Epithelial cell of prostate (primary cell): Measurements from ENCODE around the gene RAB8B.

Source experiments
- DNase-seq: peaks from one replicate; pipeline ENCODE4 v3.0.0-alpha.2; 2011; ENCODE audit warnings: low read depth, low spot score
- H3K27ac ChIP-seq: fragments of 450-650 bp; 2 replicates; pipeline ENCODE4 v1.5.1; 2017; ENCODE audit warnings: mild to moderate bottlenecking

RAB8B gene

DNA sequence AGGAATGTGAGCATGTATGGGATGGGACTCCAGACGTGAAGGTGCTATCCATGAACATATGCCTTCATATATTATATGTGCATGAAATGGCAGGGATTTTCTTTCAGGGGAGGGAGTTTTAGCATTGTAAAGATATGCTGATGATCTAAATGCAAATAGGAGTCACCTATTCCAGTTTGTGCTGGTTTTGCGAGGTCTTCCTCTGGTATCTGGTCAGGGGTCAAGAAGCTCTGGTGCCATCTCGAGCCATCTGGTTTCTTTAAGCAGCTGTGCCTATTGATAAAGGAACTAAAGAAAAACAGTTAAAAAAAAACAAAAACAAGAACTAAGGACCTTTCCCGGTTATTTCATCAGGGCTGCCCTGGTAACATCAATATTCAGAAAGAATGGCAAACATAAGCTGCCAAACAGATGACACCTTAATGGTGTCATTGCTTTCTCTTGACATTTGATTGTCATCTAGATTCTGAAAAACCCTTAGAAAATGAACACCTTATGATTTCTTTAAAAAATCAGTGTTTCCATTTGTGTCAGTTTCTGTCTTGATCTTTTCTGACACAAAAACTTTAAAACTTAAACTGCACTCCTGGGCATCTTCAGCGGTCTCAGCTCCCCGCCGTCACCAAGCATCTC is 110.7 kb downstream of the RAB8B start:
- no peak for DNase-seq
- no peak overlapping the region for H3K27ac ChIP-seq

DNA sequence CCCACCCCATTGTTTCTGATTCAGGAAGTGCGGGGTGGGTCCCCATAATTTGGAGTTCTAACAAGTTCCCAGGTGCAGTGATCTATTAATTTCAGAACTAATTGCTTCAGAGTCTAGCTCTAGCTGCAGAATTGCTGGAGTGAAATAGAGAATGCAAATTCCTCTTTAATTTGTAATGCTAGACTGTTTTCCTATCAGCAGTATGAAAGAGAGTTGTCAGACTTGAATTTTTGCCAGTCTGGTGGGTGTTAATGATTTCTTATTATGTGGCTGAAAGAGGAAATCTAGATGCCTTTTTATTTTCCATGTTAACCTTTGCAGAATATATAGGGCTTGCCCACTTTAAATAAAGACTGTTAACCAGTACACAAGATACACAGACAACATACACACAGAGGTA is 111.7 kb downstream of the RAB8B start:
- no peak for DNase-seq
- no peak overlapping the region for H3K27ac ChIP-seq

DNA sequence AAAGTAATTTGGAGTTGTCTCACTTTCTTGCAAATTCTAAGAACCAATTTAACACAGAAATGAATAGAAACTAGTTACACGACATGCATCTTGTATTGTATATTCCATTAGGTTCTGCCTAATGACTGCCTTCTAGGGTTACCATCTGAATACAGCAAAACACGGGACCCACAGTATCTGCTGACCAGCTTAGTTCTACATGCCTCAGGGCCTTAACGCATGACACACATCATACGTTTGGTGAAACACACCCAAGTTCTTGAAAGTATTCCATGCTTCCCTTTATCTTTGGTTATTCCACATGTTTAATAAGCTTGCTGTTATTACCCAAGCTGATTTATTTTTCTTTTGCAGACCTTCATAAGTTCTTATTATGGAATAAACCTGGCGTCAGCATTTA is 115.9 kb downstream of the RAB8B start:
- no peak overlapping the region for H3K27ac ChIP-seq

DNA sequence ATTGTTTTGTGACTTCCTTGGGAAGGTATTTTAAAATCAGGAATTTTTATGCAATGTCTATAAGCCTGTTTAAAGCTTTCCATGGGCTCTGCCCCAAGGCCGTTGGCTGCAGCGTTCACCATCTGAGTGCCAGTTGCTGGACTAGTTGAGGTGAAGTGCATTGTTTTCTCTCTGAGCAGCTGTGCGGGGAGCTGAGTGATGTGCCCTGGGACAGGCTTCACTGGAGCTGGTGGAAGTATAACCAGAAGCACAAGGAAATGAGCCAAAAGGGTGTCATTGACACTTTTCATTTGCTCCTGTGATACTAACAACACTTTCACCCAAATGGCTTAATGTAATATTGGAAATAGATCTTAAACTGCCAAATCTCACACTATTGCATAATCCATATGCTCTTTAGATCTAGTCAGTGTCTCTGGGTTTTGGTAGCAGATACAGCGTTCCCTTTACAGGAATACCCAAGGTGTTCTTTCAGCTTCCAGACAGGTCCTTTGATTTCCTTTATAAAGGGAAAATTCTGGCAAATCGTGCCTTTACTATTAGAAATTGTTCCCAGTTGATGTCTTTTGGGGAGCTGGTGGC is 117.2 kb downstream of the RAB8B start:
- no peak overlapping the region for H3K27ac ChIP-seq
- DNase-seq = no peak

More for the DNA sequence above, 115.9 kb downstream of the RAB8B start:
- DNase-seq = no peak

DNA sequence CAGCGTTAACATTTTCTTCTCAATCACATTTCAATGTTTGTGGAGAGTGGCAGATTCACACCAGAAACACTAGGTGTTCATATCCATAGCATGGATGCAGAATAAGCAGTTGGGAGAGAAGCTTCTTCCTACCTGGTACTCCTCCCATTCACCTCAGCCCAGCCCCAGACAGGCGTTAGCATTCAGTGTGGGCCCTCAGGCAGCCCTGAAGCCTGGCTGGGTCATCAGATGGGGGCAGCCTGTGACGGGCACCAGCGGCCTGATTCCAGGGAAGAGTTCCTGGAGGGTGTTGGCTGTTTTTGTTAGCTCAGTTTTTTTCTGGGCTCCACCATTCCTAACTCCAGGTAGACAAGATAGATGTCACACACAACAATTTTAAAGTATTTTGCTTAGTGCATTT is 119.1 kb downstream of the RAB8B start:
- no peak for DNase-seq
- H3K27ac ChIP-seq = no peak overlapping the region

DNA sequence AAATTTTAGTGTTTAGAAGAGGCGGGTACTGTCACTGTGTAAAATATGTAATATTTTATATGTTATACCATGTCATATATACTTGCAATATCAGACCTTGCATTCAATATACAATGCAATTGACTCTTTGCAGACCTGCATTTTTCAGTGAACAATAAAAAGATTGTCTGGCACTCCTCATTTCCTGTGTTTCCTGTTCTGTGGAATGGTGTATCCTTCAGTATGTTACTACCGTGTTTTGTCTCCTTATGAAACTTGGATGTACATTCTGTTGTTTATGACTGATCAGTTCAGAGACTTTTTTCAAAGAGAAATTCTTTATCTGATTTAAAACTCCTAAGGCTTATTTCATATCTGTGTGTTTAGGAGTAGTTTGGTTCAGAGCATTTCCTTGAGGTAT is 119.5 kb downstream of the RAB8B start:
- DNase-seq = no peak
- peak overlapping the region; percentile 14 for H3K27ac ChIP-seq

DNA sequence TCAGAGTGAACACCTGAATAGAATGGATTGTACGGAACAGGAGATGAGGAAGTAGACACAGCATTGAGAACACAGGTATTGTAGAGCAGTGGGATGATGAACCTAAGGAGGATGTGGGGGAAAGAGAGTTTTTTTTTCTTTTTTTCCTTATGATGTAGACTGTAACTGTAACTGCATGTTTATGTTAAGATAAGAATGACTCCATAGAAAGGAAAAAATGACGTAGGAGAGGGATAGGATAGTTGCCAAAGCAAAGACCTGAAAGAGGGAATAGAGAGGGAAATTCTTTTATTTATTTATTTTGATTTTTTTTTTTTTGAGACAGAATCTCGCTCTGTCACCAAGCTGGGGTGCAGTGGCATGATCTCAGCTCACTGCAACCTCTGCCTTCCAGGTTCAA is 121.2 kb downstream of the RAB8B start:
- H3K27ac ChIP-seq = no peak overlapping the region
- no peak for DNase-seq

DNA sequence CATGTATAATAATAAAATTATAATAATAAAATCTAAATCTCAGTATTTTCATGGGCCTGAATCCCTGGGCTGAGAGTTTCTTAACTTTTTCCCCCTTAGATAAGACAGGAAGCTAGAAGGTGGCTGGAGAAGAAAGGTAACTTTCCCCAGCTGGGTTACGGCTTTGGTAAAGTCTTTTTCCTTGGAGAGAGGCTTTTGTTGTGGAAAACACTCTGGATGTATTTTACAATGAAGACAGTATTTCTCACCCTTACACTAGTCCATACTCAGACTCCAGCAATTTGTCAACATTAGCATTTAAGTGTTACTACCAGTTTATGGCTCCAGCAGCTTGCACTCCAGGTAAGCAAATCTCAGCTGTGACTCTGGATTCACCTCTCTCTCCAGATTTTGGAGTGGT is 122.9 kb downstream of the RAB8B start:
- no peak overlapping the region for H3K27ac ChIP-seq
- no peak for DNase-seq

DNA sequence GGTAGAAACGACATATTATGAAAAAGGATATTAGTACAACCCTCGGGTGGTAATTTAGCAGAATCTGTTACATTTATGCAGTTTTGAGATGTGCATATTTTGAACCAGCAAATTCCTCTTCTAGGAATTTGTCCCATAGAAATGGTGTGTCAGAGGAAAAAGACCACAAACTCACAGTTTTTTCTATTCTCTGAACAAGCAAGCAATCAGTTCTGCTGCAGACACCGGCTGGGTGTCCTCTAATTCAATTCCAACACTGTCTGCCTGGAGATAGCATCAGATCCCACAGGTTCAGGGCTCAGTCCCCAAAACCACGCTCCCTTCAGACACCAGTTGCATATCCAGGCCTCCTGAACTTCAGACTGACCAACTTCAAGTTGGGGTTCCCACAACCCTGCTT is 124.4 kb downstream of the RAB8B start:
- no peak overlapping the region for H3K27ac ChIP-seq
- DNase-seq = no peak

DNA sequence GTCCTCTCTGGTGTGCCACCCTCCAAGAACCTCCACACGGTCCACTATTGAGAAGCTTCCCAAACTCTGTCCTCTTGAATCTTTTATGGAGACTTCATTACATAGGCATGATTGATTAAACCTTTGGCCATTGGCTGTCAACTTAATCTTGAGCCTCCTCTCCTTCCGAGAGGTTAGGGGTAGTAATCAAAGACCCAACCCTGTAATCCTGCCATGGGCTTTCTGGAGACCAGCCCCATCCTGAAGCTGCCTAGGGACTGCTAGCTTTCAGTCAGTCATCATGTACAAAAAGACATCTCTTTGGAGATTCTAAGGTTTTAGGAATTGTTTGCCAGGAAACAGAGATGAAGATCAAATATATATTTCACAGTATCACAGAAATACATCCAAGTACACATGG is 125.0 kb downstream of the RAB8B start:
- no peak overlapping the region for H3K27ac ChIP-seq
- DNase-seq = no peak
